GM21447 (cell line): ENCODE results near the gene SNCB.
A peak's percentile ranks its signal among the peaks of the same experiment; 100 is the strongest.

Experiments used
- ATAC-seq: cut with Tn5 transposase; IDR thresholded peaks from one replicate; pipeline ENCODE4 v1.9.1; 2021; ENCODE audit not compliant: unreplicated experiment

Gene SNCB

DNA sequence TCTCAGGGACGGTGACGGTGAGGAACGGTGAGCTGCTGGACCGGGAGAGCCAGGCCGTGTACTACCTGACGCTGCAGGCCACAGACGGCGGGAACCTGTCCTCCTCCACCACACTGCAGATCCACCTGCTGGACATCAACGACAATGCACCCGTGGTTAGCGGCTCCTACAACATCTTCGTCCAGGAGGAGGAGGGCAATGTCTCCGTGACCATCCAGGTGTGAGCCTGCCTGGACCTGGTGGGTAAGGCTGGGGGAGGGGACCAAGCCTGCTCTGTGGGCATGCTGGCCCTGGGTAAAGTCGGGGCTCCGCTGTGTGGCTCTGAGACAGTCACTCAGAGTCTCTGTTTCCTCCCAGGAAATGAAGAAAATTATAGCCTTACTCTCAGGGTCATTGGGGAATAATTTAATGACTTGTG lies 51.9 kb downstream of the SNCB start:
- ATAC-seq, result no peak

GRCh38 chr5:176577312-176578176 lies 52.8 kb downstream of the SNCB start:
- ATAC-seq, result no peak

GRCh38 chr5:176575488-176576422 lies 54.6 kb downstream of the SNCB start:
- no peak for ATAC-seq

GRCh38 chr5:176575066-176575465 lies 55.3 kb downstream of the SNCB start:
- no peak for ATAC-seq

- no peak for ATAC-seq
Observed at GRCh38 chr5:176574297-176574591, 56.1 kb downstream of the SNCB start.

GRCh38 chr5:176573564-176574296 lies 56.6 kb downstream of the SNCB start:
- peak; percentile 72 for ATAC-seq
